RWPE1 (cell line): ENCODE data around the gene MOB2.

Experiments
- CTCF ChIA-PET: fragments of 350-600 bp; sonication (Branson Sonifier 250); formaldehyde crosslinking; extraction: SDS; loops from one replicate; lab custom pipeline; 2021; lab: Yijun Ruan, JAX
- POLR2A ChIA-PET: fragments of 400-600 bp; formaldehyde crosslinking; extraction: SDS; loops from one replicate; lab custom pipeline; 2020; ENCODE audit warnings: antibody characterized with exemption; ENCODE audit not compliant: low non-redundant PET; lab: Yijun Ruan, JAX
- DNase-seq: peaks from one replicate; pipeline ENCODE4 v3.0.0; 2012; ENCODE audit warnings: low spot score
- H3K27ac ChIP-seq: fragments of 450-650 bp; 2 replicates; pipeline ENCODE4 v1.5.1; 2017
- TF ChIP-seq, protein P1 (sequence below): fragments of 450-650 bp; conservative IDR thresholded peaks from 2 replicates; pipeline ENCODE4 v1.5.1; 2017; ENCODE audit warnings: low read depth, mild to moderate bottlenecking

Gene MOB2

GRCh38 chr11:1421291-1421690 lies 65.3 kb downstream of the MOB2 start:
- no peak for DNase-seq
- H3K27ac ChIP-seq: no peak overlapping the region
- TF ChIP-seq, protein P1, sequence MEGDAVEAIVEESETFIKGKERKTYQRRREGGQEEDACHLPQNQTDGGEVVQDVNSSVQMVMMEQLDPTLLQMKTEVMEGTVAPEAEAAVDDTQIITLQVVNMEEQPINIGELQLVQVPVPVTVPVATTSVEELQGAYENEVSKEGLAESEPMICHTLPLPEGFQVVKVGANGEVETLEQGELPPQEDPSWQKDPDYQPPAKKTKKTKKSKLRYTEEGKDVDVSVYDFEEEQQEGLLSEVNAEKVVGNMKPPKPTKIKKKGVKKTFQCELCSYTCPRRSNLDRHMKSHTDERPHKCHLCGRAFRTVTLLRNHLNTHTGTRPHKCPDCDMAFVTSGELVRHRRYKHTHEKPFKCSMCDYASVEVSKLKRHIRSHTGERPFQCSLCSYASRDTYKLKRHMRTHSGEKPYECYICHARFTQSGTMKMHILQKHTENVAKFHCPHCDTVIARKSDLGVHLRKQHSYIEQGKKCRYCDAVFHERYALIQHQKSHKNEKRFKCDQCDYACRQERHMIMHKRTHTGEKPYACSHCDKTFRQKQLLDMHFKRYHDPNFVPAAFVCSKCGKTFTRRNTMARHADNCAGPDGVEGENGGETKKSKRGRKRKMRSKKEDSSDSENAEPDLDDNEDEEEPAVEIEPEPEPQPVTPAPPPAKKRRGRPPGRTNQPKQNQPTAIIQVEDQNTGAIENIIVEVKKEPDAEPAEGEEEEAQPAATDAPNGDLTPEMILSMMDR: no peak
- CTCF ChIA-PET: interaction anchor here (0.7 kb wide), 1 partner anchor 9 kb away, joined by 4 read pairs; no protein-coding TSS in a partner anchor
- POLR2A ChIA-PET: no interaction called here

DNA sequence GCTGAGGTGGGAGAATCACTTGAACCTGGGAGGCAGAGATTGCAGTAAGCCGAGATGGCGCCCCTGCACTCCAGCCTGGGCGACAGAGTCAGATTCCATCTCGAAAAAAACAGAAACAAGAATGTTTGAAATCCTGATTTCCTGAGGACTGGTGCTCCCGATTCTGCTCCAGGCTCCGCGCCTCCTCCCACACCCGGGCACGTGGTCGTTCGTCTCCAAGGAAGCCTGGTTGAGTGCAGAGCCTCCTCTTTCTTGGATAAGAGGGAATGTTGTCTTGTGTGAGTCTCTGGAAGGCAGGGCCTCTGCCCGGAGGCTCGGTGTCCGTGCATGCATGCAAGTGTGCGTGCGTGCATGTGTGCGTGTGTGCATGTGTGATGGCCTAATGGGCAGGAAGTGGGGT lies 66.8 kb downstream of the MOB2 start:
- CTCF ChIA-PET: no interaction called here
- TF ChIP-seq, protein P1: no peak
- H3K27ac ChIP-seq: no peak overlapping the region
- DNase-seq: no peak
- POLR2A ChIA-PET: no interaction called here
